Esophagus squamous epithelium (tissue), 4 donors: ENCODE results near the gene FAM222A.

Experiments
- POLR2A ChIP-seq, 4 donors: fragments of 450-650 bp; IDR thresholded peaks; one replicate each; pipeline ENCODE4 v1.6.1; 2017; ENCODE audit warnings: antibody characterized with exemption in 4 of 4, mild to moderate bottlenecking in 4 of 4, moderate library complexity in 3 of 4
- TF ChIP-seq, protein P1 (sequence below), 6 experiments: fragments of 450-650 bp in 4 of 6; fragments of 200-600 bp in 2 of 6; sonication (generic) in 2 of 6; IDR thresholded peaks; one replicate each; pipeline ENCODE4 v1.5.1; 2016 to 2019; ENCODE audit warnings: antibody characterized with exemption in 6 of 6, mild to moderate bottlenecking in 4 of 6, moderate library complexity in 4 of 6

DNA sequence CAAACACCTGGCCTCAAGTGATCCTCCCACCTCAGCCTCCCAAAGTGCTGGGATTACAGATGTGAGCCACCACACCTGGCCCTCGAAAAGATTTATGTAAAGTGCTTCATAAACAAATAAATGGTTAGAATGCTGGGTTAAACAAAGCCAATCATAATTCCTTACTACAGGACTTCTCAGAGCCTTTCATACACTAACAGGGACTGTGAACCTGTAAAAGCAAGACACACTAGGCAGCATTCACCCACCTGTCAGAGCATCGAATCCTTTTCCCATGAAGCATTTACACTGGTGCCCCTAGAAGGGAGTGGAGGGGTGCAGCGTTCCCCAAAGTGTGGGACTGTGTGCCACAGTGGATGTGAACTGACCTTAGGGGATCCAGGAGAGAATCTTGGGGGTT lies 90.1 kb downstream of the FAM222A start:
- TF ChIP-seq, protein P1, sequence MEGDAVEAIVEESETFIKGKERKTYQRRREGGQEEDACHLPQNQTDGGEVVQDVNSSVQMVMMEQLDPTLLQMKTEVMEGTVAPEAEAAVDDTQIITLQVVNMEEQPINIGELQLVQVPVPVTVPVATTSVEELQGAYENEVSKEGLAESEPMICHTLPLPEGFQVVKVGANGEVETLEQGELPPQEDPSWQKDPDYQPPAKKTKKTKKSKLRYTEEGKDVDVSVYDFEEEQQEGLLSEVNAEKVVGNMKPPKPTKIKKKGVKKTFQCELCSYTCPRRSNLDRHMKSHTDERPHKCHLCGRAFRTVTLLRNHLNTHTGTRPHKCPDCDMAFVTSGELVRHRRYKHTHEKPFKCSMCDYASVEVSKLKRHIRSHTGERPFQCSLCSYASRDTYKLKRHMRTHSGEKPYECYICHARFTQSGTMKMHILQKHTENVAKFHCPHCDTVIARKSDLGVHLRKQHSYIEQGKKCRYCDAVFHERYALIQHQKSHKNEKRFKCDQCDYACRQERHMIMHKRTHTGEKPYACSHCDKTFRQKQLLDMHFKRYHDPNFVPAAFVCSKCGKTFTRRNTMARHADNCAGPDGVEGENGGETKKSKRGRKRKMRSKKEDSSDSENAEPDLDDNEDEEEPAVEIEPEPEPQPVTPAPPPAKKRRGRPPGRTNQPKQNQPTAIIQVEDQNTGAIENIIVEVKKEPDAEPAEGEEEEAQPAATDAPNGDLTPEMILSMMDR (IDR thresholded peaks at IDR 0.05): no peak
- no peak for TF ChIP-seq POLR2A (IDR thresholded peaks at IDR 0.05)
